CD8-positive, alpha-beta memory T cell (primary cell): ENCODE measurements around the gene CRLF1. TPM values are rescaled to one million over a fixed set of nuclear protein-coding genes. Genes with fewer than 3 reads are reported as not detected.
A peak's percentile ranks its signal among the peaks of the same experiment; 100 is the strongest.
"Not testable (repeated sequence)": the region's sequence is repeated elsewhere in the genome, so short reads cannot be mapped to it uniquely, and the experiment has no call there.

ENCODE experiments used
- CTCF ChIA-PET: fragments of 350-600 bp; sonication (Branson Sonifier 250); formaldehyde crosslinking; loops from one replicate; lab custom pipeline; 2021; ENCODE audit warnings: antibody characterized with exemption; lab: Charles Lee
- POLR2A ChIA-PET: fragments of 350-600 bp; sonication (Branson Sonifier 250); formaldehyde crosslinking; loops from one replicate; lab custom pipeline; 2021; ENCODE audit warnings: antibody characterized with exemption; lab: Charles Lee
- DNase-seq, 5 donors: peaks; one replicate each; pipeline versions ENCODE4 v3.0.0 to v3.0.0-alpha.2; 2020 to 2022; ENCODE audit warnings: mixed read lengths in 1 of 5
- H3K27ac ChIP-seq: one replicate; pipeline ENCODE4 v1.7.0; 2013; ENCODE audit warnings: low read depth, mild to moderate bottlenecking, low read length, moderate library complexity
- H3K27me3 ChIP-seq: 2 replicates; pipeline ENCODE4 v1.7.0; 2013; ENCODE audit warnings: low read length, mild to moderate bottlenecking; ENCODE audit not compliant: insufficient read depth, poor library complexity, severe bottlenecking
- H3K36me3 ChIP-seq: 2 replicates; pipeline ENCODE4 v1.7.0; 2013; ENCODE audit warnings: mild to moderate bottlenecking, low read length, moderate library complexity; ENCODE audit not compliant: insufficient read depth
- H3K4me1 ChIP-seq: 2 replicates; pipeline ENCODE4 v1.7.0; 2013; ENCODE audit warnings: mild to moderate bottlenecking, low read length, moderate library complexity; ENCODE audit not compliant: insufficient read depth
- H3K4me3 ChIP-seq: 2 replicates; pipeline ENCODE4 v1.7.0; 2013; ENCODE audit warnings: mild to moderate bottlenecking, low read length
- H3K9me3 ChIP-seq: 2 replicates; pipeline ENCODE4 v1.7.0; 2013; ENCODE audit warnings: mild to moderate bottlenecking, low read length
- H3K27ac Mint-ChIP-seq, 8 donors: one replicate each; pipeline ENCODE4 v1.8.0; 2020 to 2021; ENCODE audit warnings: mixed read lengths in 8 of 8, mild to moderate bottlenecking in 6 of 8, inconsistent platforms in 3 of 8, moderate library complexity in 3 of 8
- H3K27me3 Mint-ChIP-seq, 2 donors: one replicate each; pipeline ENCODE4 v1.8.0; 2020 to 2021; ENCODE audit warnings: mixed read lengths in 2 of 2, mild to moderate bottlenecking in 1 of 2, moderate library complexity in 1 of 2
- H3K36me3 Mint-ChIP-seq, 3 donors: one replicate each; pipeline ENCODE4 v1.8.0; 2020 to 2021; ENCODE audit warnings: mixed read lengths in 3 of 3, inconsistent platforms in 1 of 3, mild to moderate bottlenecking in 1 of 3
- H3K4me1 Mint-ChIP-seq, 3 donors: one replicate each; pipeline ENCODE4 v1.8.0; 2020 to 2021; ENCODE audit warnings: mixed read lengths in 3 of 3, inconsistent platforms in 1 of 3, mild to moderate bottlenecking in 1 of 3
- H3K4me3 Mint-ChIP-seq, 7 donors: one replicate each; pipeline ENCODE4 v1.8.0; 2020 to 2021; ENCODE audit warnings: mixed read lengths in 7 of 7, mild to moderate bottlenecking in 6 of 7, moderate library complexity in 4 of 7, inconsistent platforms in 2 of 7
- H3K9me3 Mint-ChIP-seq, 5 donors: one replicate each; pipeline ENCODE4 v1.8.0; 2020 to 2022; ENCODE audit warnings: mixed read lengths in 5 of 5, mild to moderate bottlenecking in 3 of 5, moderate library complexity in 2 of 5, inconsistent platforms in 1 of 5
- polyA plus RNA-seq: library from polyadenylated mRNA; unstranded; fragments of 300-500 nt; fragmentation: Illumina TruSeq; gene quantifications from one replicate; pipeline ENCODE4 v1.2.3, GENCODE V29; 2021
- total RNA-seq, 2 experiments: library from RNA; stranded (reverse); gene quantifications; one replicate each; pipeline ENCODE4 v1.2.3, GENCODE V29; 2021

The CRLF1 gene
- total and polyA plus RNA-seq, 3 experiments from 2014 or later = not detected

GRCh38 chr19:18605196-18605545, 1.4 kb downstream of the CRLF1 start:
- Histone ChIP-seq H3K4me3 (no peak overlapping the region), H3K27me3 (peaks cover 53% of the 10 kb centered on the region), H3K4me1 (peaks cover 4% of the 10 kb centered on the region), H3K36me3 (no peaks in the 10 kb centered on the region), H3K9me3 (no peaks in the 10 kb centered on the region), H3K27ac (no peak overlapping the region)
- POLR2A ChIA-PET = interaction anchor here (0.5 to 0.6 kb wide), 2 partner anchors 34 to 58 kb away, joined by 3 to 5 read pairs; partner anchors contain the start of gene UBA52
- H3K27ac Mint-ChIP-seq = peak overlapping the region in 2 of 8 donors; percentile 71 to 80
- peaks cover 7 to 30% (median 8%) of the 10 kb centered on the region in 3 donors for H3K4me1 Mint-ChIP-seq
- no peaks in the 10 kb centered on the region for H3K36me3 Mint-ChIP-seq
- CTCF ChIA-PET = interaction anchor here (0.7 kb wide), 1 partner anchor 119 kb away, joined by 3 read pairs; no protein-coding TSS in a partner anchor
- peaks cover 36 to 57% of the 10 kb centered on the region in 2 donors for H3K27me3 Mint-ChIP-seq
- no peaks in the 10 kb centered on the region for H3K9me3 Mint-ChIP-seq
- no peak for DNase-seq
- peak overlapping the region in 3 of 7 donors; percentile 32 to 75 (median 59) for H3K4me3 Mint-ChIP-seq

DNA sequence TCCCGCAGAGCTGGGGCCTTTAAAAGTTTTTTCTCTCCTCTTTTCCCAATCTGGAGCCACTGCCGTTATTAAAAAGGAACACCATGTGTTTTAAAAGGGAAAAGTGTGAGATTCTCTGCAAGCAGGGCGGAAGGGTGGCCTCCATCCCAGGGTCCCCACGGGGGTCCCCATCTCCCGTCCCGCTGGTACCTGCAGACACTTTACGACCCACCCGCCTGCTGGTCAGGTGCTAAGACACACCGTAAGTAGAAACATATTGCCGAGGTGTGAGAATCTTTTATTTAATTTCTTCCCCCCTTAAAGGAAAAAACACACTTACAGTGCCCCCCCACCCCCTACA, 1.8 kb downstream of the CRLF1 start:
- no peak for DNase-seq
- H3K4me3 Mint-ChIP-seq = no peak overlapping the region
- H3K27me3 ChIP-seq = peaks cover 50% of the 10 kb centered on the region
- peaks cover 7 to 30% (median 8%) of the 10 kb centered on the region in 3 donors for H3K4me1 Mint-ChIP-seq
- H3K4me3 ChIP-seq = no peak overlapping the region
- ChIA-PET CTCF (interaction anchor here (0.7 kb wide), 1 partner anchor 119 kb away, joined by 3 read pairs; no protein-coding TSS in a partner anchor), POLR2A (interaction anchor here (0.5 to 0.8 kb wide), 3 partner anchors 15 to 58 kb away, joined by 3 to 5 read pairs (median 3); partner anchors contain the start of gene UBA52)
- H3K4me1 ChIP-seq = peaks cover 4% of the 10 kb centered on the region
- H3K9me3 ChIP-seq = no peaks in the 10 kb centered on the region
- H3K27ac Mint-ChIP-seq = no peak overlapping the region
- H3K9me3 Mint-ChIP-seq = no peaks in the 10 kb centered on the region
- no peaks in the 10 kb centered on the region for H3K36me3 ChIP-seq
- H3K27me3 Mint-ChIP-seq = peaks cover 33 to 55% of the 10 kb centered on the region in 2 donors
- no peaks in the 10 kb centered on the region for H3K36me3 Mint-ChIP-seq
- no peak overlapping the region for H3K27ac ChIP-seq

- H3K27me3 Mint-ChIP-seq = peaks cover 27 to 53% of the 10 kb centered on the region in 2 donors
- H3K4me1 ChIP-seq = peaks cover 4% of the 10 kb centered on the region
- no peaks in the 10 kb centered on the region for H3K9me3 Mint-ChIP-seq
- DNase-seq = no peak
- peaks cover 7 to 30% (median 8%) of the 10 kb centered on the region in 3 donors for H3K4me1 Mint-ChIP-seq
- H3K4me3 Mint-ChIP-seq = no peak overlapping the region
- POLR2A ChIA-PET = interaction anchor here (0.5 to 0.8 kb wide), 2 partner anchors 15 to 33 kb away, joined by 3 read pairs; partner anchors contain the start of gene UBA52
- no peaks in the 10 kb centered on the region for H3K36me3 ChIP-seq
- H3K4me3 ChIP-seq = no peak overlapping the region
- H3K27ac ChIP-seq = no peak overlapping the region
- H3K27me3 ChIP-seq = peaks cover 44% of the 10 kb centered on the region
- no peak overlapping the region for H3K27ac Mint-ChIP-seq
- no peaks in the 10 kb centered on the region for H3K9me3 ChIP-seq
- no peaks in the 10 kb centered on the region for H3K36me3 Mint-ChIP-seq
- CTCF ChIA-PET = interaction anchor here (0.7 to 1.8 kb wide), 2 partner anchors 15 to 118 kb away, joined by 3 to 5 read pairs; partner anchors contain the start of gene REX1BD
Measured at GRCh38 chr19:18603958-18604819, 2.4 kb downstream of the CRLF1 start.

DNA sequence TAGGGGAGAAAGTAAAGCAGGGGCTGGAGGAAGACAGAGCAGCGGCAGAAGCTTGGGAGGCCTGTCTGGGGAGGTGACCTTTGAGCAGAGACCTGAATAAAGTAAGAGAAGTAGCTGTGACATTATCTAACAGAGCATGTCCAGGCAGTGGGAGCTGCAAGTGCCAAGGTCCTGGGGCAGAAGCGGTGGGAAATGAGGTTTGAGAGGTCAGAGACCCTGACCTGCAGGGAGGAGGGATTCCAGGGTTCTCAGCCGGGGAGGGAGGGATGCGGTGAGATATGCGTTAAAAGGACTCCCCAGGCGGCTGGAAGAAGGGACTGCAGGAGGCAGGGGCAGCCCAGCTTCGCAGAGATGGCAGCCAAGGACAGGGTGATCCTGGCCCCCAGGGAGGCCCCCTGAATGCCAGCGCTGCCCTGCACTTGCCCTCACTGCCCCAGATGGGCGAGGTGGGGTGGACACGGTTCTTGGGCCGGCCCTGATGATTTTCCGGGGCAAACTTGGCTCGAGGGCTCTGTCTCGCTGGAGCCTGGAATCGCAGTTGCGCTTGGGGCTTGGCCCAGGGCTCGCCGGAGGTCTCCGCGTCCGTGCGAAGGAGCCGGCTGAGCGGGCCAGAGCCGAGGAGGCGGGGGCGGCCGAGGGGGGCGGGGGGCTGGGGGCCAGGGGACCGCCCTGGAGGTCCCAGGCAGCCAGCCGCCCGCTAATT, 3.2 kb downstream of the CRLF1 start:
- Histone ChIP-seq H3K4me3 (no peak overlapping the region), H3K27ac (no peak overlapping the region), H3K9me3 (no peaks in the 10 kb centered on the region), H3K4me1 (peaks cover 4% of the 10 kb centered on the region), H3K27me3 (peaks cover 36% of the 10 kb centered on the region), H3K36me3 (no peaks in the 10 kb centered on the region)
- ChIA-PET POLR2A (no interaction called here), CTCF (interaction anchor here (1.8 kb wide), 1 partner anchor 14 kb away, joined by 5 read pairs; the partner anchor contains the start of gene REX1BD)
- H3K36me3 Mint-ChIP-seq = no peaks in the 10 kb centered on the region
- no peak for DNase-seq
- no peaks in the 10 kb centered on the region for H3K9me3 Mint-ChIP-seq
- peak overlapping the region in 1 of 8 donors; percentile 39 for H3K27ac Mint-ChIP-seq
- peaks cover 4 to 25% (median 4%) of the 10 kb centered on the region in 3 donors for H3K4me1 Mint-ChIP-seq
- H3K27me3 Mint-ChIP-seq = peaks cover 19 to 45% of the 10 kb centered on the region in 2 donors
- H3K4me3 Mint-ChIP-seq = peak overlapping the region in 1 of 7 donors; percentile 15

DNA sequence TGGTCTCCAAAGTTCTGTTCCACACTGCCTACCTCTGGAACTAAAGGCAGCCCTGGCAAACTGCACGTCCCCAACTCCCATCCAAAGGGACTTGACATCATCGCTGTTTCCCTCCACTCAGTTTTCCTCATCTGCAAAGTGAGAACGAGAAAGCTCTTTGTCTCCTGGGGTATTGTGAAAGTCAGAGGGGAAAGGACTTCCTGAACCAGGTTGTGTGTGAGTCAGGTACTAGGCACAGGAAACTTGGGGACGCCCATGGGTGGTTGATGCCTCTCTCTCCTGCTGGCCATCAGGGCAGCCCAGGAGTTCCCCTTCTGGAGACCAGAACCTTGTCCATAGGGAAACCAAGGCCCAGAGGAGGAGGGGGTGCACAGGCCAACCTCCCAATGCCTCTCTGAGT, 4.7 kb downstream of the CRLF1 start:
- Mint-ChIP-seq H3K27ac (no peak overlapping the region), H3K27me3 (peaks cover 14 to 34% of the 10 kb centered on the region in 2 donors), H3K36me3 (no peaks in the 10 kb centered on the region), H3K4me3 (no peak overlapping the region), H3K9me3 (no peaks in the 10 kb centered on the region), H3K4me1 (peaks cover 2 to 11% (median 4%) of the 10 kb centered on the region in 3 donors)
- ChIA-PET CTCF (no interaction called here), POLR2A (no interaction called here)
- DNase-seq = no peak
- Histone ChIP-seq H3K4me3 (no peak overlapping the region), H3K27me3 (peaks cover 26% of the 10 kb centered on the region), H3K4me1 (no peaks in the 10 kb centered on the region), H3K9me3 (no peaks in the 10 kb centered on the region), H3K27ac (no peak overlapping the region), H3K36me3 (no peaks in the 10 kb centered on the region)

GRCh38 chr19:18600692-18601397, 5.8 kb downstream of the CRLF1 start:
- H3K4me1 ChIP-seq, H3K4me3 Mint-ChIP-seq, POLR2A ChIA-PET, H3K27ac Mint-ChIP-seq, H3K9me3 Mint-ChIP-seq, H3K9me3 ChIP-seq, H3K36me3 Mint-ChIP-seq, H3K36me3 ChIP-seq, H3K27ac ChIP-seq, DNase-seq, H3K4me3 ChIP-seq, CTCF ChIA-PET: not testable (repeated sequence)
- peaks cover 28% of the 10 kb centered on the region for H3K27me3 ChIP-seq
- peaks cover 14 to 34% of the 10 kb centered on the region in 2 donors for H3K27me3 Mint-ChIP-seq
- H3K4me1 Mint-ChIP-seq = peaks cover 4 to 13% (median 4%) of the 10 kb centered on the region in 3 donors

DNA sequence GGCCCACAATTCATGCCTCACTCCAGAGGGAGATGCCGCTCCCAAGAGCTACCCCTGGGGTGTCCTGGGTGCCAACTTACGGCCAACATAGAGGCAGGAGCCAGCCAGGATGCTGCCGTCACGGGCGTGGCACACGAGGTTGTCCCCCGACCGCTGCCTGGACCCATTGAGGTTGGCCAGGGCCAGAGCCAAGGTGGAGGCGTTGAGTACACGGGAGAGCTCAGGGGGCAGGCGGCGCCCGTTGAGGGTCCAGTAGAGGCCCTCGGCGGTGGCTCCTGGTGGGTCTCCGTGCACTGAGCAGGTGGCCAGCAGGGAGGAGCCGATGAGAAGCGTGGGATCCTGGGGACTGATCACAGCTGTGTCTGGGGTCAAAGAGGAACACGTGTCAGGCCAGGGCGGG, 7.1 kb downstream of the CRLF1 start:
- no peak for DNase-seq
- ChIA-PET POLR2A (no interaction called here), CTCF (no interaction called here)
- Histone ChIP-seq H3K4me3 (no peak overlapping the region), H3K4me1 (peaks cover 11% of the 10 kb centered on the region), H3K27me3 (peaks cover 15% of the 10 kb centered on the region), H3K36me3 (no peaks in the 10 kb centered on the region), H3K9me3 (no peaks in the 10 kb centered on the region), H3K27ac (no peak overlapping the region)
- Mint-ChIP-seq H3K27me3 (peaks cover 5 to 23% of the 10 kb centered on the region in 2 donors), H3K4me3 (no peak overlapping the region), H3K9me3 (no peaks in the 10 kb centered on the region), H3K4me1 (peaks cover 8 to 18% (median 8%) of the 10 kb centered on the region in 3 donors), H3K27ac (no peak overlapping the region), H3K36me3 (no peaks in the 10 kb centered on the region)
